ENCODE data around the gene GXYLT2.

DNA sequence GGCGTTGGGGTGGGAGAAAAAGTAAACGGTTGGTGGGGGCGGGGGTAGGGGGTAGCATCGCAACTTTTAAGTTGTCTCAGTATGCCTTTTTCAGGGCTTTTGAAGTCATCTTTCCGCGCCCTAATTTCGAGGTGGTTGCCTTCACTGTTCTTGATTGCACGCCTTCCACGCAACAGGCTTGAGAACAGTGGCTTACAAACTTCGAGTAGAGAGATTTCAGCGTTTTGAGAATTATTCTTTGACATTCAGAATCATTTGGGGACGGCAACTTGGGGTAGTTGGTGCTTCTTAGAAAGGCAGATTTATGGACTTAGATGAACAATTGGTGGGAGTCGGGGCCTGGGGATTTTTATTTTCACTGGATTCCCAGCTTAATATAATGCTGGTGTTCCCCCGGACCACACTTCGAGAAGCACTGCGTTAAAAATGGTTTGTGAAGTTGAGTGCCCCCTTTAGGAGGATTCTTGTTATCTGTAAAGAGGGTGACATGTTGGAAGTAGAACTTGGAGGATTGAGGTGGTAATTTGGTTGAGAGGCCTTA, 109.6 kb downstream of the GXYLT2 start:
- TF ChIP-seq ZNF664 (tag by site-specific recombination; IDR thresholded peaks at IDR 0.05) (no peak), MZF1 (tag by site-specific recombination; IDR thresholded peaks at IDR 0.05; ENCODE audit: borderline replicate concordance) (no peak)
- TF ChIP-seq, protein P1, sequence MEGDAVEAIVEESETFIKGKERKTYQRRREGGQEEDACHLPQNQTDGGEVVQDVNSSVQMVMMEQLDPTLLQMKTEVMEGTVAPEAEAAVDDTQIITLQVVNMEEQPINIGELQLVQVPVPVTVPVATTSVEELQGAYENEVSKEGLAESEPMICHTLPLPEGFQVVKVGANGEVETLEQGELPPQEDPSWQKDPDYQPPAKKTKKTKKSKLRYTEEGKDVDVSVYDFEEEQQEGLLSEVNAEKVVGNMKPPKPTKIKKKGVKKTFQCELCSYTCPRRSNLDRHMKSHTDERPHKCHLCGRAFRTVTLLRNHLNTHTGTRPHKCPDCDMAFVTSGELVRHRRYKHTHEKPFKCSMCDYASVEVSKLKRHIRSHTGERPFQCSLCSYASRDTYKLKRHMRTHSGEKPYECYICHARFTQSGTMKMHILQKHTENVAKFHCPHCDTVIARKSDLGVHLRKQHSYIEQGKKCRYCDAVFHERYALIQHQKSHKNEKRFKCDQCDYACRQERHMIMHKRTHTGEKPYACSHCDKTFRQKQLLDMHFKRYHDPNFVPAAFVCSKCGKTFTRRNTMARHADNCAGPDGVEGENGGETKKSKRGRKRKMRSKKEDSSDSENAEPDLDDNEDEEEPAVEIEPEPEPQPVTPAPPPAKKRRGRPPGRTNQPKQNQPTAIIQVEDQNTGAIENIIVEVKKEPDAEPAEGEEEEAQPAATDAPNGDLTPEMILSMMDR (tag by site-specific recombination; IDR thresholded peaks at IDR 0.05): peak; percentile 40; the same call in 1 of the 2 replicates

Measured in HEK293 (cell line).